ENCODE results near the gene GAB2.

DNA sequence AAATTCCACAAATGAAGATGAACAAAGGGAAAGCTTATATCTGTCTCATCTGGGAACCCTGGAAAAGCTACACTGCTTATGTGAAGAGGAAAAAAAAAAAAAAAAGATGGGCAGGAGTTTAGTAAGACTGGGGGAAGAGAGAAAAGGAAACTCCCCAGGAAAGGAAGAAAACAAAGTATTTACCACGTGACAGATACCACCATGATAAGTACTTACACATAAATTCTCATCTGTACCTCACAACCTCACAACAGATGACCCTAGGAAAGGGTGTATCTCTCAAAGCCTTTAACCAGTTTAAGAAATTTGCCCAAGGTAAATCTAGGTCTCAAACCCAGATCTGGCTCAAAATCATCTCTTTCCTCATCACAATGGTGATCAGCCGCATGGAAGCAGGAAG, 77.1 kb downstream of the GAB2 start:
- TF ChIP-seq CTCF (conservative IDR thresholded peaks at IDR 0.05; ENCODE audit: low read length) = no peak
- no peak for TF ChIP-seq EZH2phosphoT487 (IDR thresholded peaks at IDR 0.05; ENCODE audit: borderline replicate concordance, low read depth, low read length)
